Mesendoderm (in vitro differentiated cells): ENCODE measurements around the gene NTRK1.

Experiments
- DNase-seq: peaks from one replicate; pipeline ENCODE4 v3.0.0; 2013
- H2AK5ac ChIP-seq: 2 replicates; pipeline ENCODE4 v1.6.1; 2013; ENCODE audit warnings: low read length, inconsistent platforms
- H2BK120ac ChIP-seq: 2 replicates; pipeline ENCODE4 v1.6.1; 2013; ENCODE audit warnings: low read depth, mild to moderate bottlenecking, low read length, moderate library complexity, mixed read lengths
- H2BK15ac ChIP-seq: replicated peaks from 2 replicates; pipeline ENCODE4 v1.6.1; 2013; ENCODE audit warnings: low read depth, mild to moderate bottlenecking, moderate library complexity
- H2BK5ac ChIP-seq: 2 replicates; pipeline ENCODE4 v1.6.1; 2013; ENCODE audit warnings: low read length, inconsistent platforms
- H3K18ac ChIP-seq: 2 replicates; pipeline ENCODE4 v1.6.1; 2013; ENCODE audit warnings: mild to moderate bottlenecking, low read length, mixed read lengths
- H3K23ac ChIP-seq: one replicate; pipeline ENCODE4 v1.6.1; 2013; ENCODE audit warnings: low read length
- H3K27ac ChIP-seq: 2 replicates; pipeline ENCODE4 v1.5.1; 2013; ENCODE audit warnings: low read depth, mild to moderate bottlenecking, inconsistent platforms, low read length, moderate library complexity
- H3K27me3 ChIP-seq: 2 replicates; pipeline ENCODE4 v1.6.1; 2013; ENCODE audit warnings: low read length, control low read depth, mild to moderate bottlenecking, inconsistent platforms; ENCODE audit not compliant: insufficient read depth, poor library complexity
- H3K36me3 ChIP-seq: 2 replicates; pipeline ENCODE4 v1.6.1; 2013; ENCODE audit warnings: low read length, inconsistent platforms; ENCODE audit not compliant: control insufficient read depth, insufficient read depth
- H3K4ac ChIP-seq: one replicate; pipeline ENCODE4 v1.6.1; 2013; ENCODE audit warnings: low read depth, mild to moderate bottlenecking, low read length, moderate library complexity
- H3K4me1 ChIP-seq: 2 replicates; pipeline ENCODE4 v1.6.1; 2013; ENCODE audit warnings: low read depth, low read length, inconsistent platforms; ENCODE audit not compliant: control insufficient read depth
- H3K4me2 ChIP-seq: 2 replicates; pipeline ENCODE4 v1.6.1; 2013; ENCODE audit warnings: low read length
- H3K4me3 ChIP-seq: 2 replicates; pipeline ENCODE4 v1.5.1; 2013; ENCODE audit warnings: mild to moderate bottlenecking, low read length
- H3K56ac ChIP-seq: one replicate; pipeline ENCODE4 v1.6.1; 2013; ENCODE audit warnings: low read length
- H3K79me1 ChIP-seq: 2 replicates; pipeline ENCODE4 v1.6.1; 2013; ENCODE audit warnings: low read length, inconsistent platforms
- H3K79me2 ChIP-seq: 2 replicates; pipeline ENCODE4 v1.6.1; 2013; ENCODE audit warnings: mild to moderate bottlenecking, low read length; ENCODE audit not compliant: control insufficient read depth, insufficient read depth
- H3K9ac ChIP-seq: 2 replicates; pipeline ENCODE4 v1.6.1; 2013; ENCODE audit warnings: low read length, inconsistent platforms
- H4K5ac ChIP-seq: one replicate; pipeline ENCODE4 v1.6.1; 2013; ENCODE audit warnings: low read length
- H4K8ac ChIP-seq: one replicate; pipeline ENCODE4 v1.6.1; 2013; ENCODE audit warnings: low read depth, mild to moderate bottlenecking, control low read depth, low read length, moderate library complexity
- WGBS: extraction: QIAGEN DNeasy Blood & Tissue Kit; methylation state at CpG from one replicate; pipeline ENCODE4 v1.1.7; 2013; ENCODE audit warnings: low lambda C conversion rate, missing lambda C conversion rate; ENCODE audit not compliant: insufficient coverage; ENCODE audit errors: extremely low coverage; 5-methylcytosine and 5-hydroxymethylcytosine counted together

NTRK1 gene

DNA sequence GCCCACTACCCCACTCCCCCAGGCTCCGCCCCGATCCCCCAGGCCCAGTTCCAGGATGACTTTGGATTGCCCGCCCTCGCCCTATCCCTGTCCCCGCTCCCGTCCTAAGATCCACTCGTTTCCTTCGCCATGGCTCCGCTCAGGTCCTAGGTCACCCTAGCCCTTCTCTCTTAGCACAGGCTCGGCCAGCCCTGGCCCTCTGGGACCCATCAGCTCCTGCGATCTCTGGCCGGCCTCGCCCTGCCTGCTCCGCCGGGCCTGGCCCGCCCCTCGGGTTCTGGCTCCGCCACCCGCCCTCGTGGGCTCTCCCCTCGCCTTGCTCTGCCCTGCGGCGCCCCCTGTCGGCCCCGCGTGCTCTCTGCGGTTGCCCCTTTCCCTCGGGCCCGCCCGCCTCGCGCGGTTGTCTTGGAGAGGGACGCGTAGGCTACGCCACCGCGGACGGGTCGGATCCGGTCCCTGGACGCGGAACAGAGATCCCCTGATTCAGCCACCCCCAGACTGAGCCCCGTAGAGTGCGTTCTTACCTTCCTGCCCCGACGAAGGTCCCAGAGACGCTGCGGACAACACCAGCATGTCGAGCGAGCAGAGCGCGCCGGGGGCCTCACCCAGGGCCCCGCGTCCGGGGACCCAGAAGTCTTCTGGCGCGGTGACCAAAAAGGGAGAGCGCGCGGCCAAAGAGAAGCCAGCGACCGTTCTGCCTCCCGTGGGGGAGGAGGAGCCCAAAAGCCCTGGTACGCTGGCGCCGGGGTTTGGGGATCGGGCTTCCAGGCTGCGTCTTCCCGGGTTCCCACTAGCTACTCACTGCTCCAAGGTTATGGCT lies 59.8 kb downstream of the NTRK1 start, which contains the start of gene LRRC71:
LRRC71 (plus strand) TSS at position 400 of the 820 bp plus-strand sequence; CDS start at position 572, 172 bp downstream.
- Histone ChIP-seq H2BK15ac (no peak within 1 kb of the TSS), H3K79me2 (no peaks in the 10 kb centered on the region), H3K9ac (peak within 1 kb of the TSS; percentile 71), H3K4me2 (peak within 1 kb of the TSS; percentile 78), H3K4me1 (no peaks in the 10 kb centered on the region), H4K8ac (no peak within 1 kb of the TSS), H4K5ac (no peak within 1 kb of the TSS), H3K79me1 (no peaks in the 10 kb centered on the region), H3K23ac (peak within 1 kb of the TSS; percentile 76), H3K27me3 (peaks cover 42% of the 10 kb centered on the region), H3K4me3 (peak within 1 kb of the TSS; percentile 36), H3K56ac (peak within 1 kb of the TSS; percentile 92), H3K18ac (no peak within 1 kb of the TSS), H3K36me3 (no peaks in the 10 kb centered on the region), H2BK5ac (no peak within 1 kb of the TSS), H3K27ac (no peak within 1 kb of the TSS), H3K4ac (no peak within 1 kb of the TSS), H2AK5ac (no peak within 1 kb of the TSS), H2BK120ac (no peak within 1 kb of the TSS)
- no CpG with 5 or more reads among the region's 71 CpGs for WGBS
- DNase-seq: peak; percentile 87

DNA sequence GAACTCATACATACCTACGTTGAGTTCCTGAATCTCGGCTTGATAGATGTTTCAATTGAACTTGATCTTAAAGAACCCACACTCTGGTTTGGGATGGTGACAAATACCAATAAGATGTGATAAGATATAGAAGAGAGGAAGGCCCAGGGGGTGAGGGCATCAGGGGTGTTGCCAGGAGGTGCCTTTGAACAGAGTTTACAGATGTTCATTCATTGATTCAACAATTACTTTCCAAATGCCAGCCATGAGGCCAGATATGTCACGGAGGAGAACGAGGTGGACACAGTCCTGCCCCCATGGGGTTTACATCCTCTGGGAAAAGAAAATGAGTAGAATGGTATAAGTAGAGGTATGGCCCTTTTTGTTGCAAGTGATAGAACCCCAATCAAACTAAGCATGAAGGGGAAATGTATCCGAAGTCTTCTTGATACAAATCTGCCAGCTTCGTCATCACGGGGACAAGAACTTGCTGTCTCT lies 60.4 kb downstream of the NTRK1 start:
- Histone ChIP-seq H2AK5ac (no peak overlapping the region), H3K27ac (no peak overlapping the region), H4K8ac (no peak overlapping the region), H3K36me3 (no peaks in the 10 kb centered on the region), H3K56ac (no peak overlapping the region), H3K79me2 (no peaks in the 10 kb centered on the region), H2BK15ac (no peak overlapping the region), H3K79me1 (no peaks in the 10 kb centered on the region), H3K27me3 (peaks cover 47% of the 10 kb centered on the region), H2BK120ac (no peak overlapping the region), H3K4ac (no peak overlapping the region), H3K4me2 (no peak overlapping the region), H3K4me1 (no peaks in the 10 kb centered on the region), H4K5ac (no peak overlapping the region), H3K23ac (no peak overlapping the region), H3K9ac (no peak overlapping the region), H2BK5ac (no peak overlapping the region), H3K4me3 (no peak overlapping the region), H3K18ac (no peak overlapping the region)
- WGBS: no CpG with 5 or more reads among the region's 7 CpGs
- DNase-seq: no peak

DNA sequence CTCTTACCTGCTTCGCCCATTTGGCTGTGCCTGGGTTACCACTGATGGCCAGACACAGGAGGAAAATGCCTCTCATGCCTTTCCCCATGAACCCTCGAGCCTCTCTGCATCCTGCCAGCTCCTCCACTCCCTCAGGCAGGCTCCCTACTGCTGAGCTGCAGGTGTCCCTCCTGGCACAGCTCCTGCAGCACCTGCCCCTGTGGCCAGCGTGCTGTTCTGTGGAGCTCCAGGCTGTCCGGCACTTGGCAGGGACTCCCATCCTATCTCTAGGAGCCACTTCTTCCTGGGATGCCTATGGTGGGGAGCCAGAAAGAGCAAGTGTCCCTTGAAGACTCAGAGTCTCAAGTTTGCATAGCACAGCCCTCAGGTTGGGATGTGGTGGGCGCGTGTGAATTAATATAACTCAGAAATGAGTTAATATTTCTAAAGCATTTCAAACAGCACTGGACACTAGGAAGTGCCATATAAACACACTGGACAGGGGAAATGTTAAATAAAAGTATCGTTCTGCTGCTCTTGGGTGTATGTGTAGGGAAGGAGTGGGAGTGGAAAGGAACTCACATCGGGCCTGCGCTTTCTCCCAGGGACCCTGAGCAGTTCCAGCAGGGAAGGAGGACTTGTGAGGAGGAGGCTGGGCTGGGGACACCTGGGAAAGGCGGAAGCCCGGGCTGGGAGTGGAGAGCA lies 62.5 kb downstream of the NTRK1 start:
- Histone ChIP-seq H3K23ac (no peak overlapping the region), H2BK120ac (no peak overlapping the region), H2BK5ac (no peak overlapping the region), H4K8ac (no peak overlapping the region), H3K4ac (no peak overlapping the region), H3K4me1 (no peaks in the 10 kb centered on the region), H3K9ac (no peak overlapping the region), H2AK5ac (no peak overlapping the region), H2BK15ac (no peak overlapping the region), H4K5ac (no peak overlapping the region), H3K56ac (peak overlapping the region; percentile 65), H3K27me3 (peaks cover 56% of the 10 kb centered on the region), H3K79me2 (no peaks in the 10 kb centered on the region), H3K79me1 (no peaks in the 10 kb centered on the region), H3K4me2 (peak overlapping the region; percentile 78), H3K18ac (no peak overlapping the region), H3K27ac (no peak overlapping the region), H3K36me3 (no peaks in the 10 kb centered on the region), H3K4me3 (no peak overlapping the region)
- DNase-seq: no peak
- WGBS: no CpG with 5 or more reads among the region's 11 CpGs

DNA sequence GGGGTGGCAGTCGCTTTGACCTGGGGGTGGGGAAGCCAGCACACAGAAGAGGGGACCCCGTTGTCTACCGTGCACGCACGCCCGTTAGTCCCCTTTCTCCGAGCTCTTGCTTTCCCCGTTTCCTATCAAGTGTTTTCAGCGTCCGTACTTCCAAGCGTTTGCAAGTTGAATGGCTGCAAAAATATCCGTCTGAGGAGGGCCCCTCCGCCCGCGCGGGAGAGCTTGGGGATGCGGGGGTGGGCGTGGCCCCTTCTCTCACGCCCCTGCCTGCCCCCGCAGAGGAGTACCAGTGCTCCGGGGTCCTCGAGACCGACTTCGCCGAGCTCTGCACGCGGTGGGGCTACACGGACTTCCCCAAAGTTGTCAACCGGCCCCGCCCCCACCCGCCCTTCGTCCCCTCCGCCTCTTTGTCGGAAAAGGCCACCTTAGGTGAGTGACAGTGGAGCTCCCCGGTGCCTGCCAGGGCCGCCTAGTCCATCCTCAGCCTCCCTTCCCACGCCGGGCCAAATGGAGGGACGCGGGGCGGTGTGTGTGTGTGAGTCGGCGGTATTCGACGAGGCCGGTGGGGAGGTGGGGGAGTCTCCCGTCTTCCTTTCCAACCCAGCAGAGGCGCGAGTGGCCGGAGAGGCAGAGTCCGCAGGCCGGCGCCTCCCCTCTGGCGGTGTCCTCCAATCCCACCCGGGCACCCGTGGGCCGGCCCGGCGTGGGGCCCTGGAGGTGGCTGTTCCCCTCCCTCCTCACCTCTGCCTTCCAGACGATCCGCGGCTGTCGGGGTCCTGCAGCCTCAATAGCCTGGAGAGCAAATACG lies 63.2 kb downstream of the NTRK1 start:
- Histone ChIP-seq H3K27me3 (peaks cover 56% of the 10 kb centered on the region), H2AK5ac (no peak overlapping the region), H2BK15ac (no peak overlapping the region), H3K79me1 (no peaks in the 10 kb centered on the region), H3K56ac (peak overlapping the region; percentile 75), H2BK5ac (no peak overlapping the region), H3K18ac (no peak overlapping the region), H3K23ac (no peak overlapping the region), H3K79me2 (no peaks in the 10 kb centered on the region), H3K9ac (peak overlapping the region; percentile 40), H3K4me2 (peak overlapping the region; percentile 90), H3K4me1 (no peaks in the 10 kb centered on the region), H2BK120ac (no peak overlapping the region), H3K36me3 (no peaks in the 10 kb centered on the region), H3K27ac (no peak overlapping the region), H3K4ac (no peak overlapping the region), H4K5ac (no peak overlapping the region), H3K4me3 (peak overlapping the region; percentile 36), H4K8ac (no peak overlapping the region)
- WGBS: no CpG with 5 or more reads among the region's 64 CpGs
- no peak for DNase-seq

DNA sequence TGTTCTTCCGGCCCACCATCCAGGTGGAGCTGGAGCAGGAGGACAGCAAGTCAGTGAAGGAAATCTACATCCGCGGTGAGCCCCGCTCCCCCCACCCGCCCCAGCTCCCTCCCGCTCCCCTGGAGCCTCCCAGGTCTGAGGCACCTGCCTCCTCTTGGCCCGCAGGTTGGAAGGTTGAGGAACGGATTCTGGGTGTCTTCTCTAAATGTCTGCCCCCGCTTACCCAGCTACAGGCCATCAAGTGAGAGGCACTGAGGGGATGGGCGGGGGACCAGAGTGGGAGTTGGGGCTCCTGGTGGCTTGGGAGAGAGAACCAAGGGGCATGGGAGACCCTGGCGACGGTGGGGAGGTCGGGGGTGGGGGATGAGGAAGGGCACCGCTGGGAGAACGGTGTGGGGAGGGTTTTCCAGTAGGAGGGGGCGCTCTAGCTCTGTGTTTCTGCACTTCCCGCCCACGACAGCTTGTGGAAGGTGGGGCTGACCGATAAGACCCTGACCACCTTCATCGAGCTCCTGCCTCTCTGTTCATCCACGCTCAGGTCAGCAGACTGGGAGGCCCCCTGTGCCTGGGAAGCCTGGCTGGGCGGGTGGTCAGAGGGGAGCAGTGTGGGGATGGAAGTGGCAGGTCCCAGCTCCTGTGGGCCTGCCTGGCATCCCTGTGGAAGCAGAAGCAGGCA lies 64.0 kb downstream of the NTRK1 start:
- H2AK5ac ChIP-seq: no peak overlapping the region
- no peak overlapping the region for H2BK5ac ChIP-seq
- peak; percentile 33 for DNase-seq
- no peak overlapping the region for H3K27ac ChIP-seq
- no peak overlapping the region for H3K18ac ChIP-seq
- no peak overlapping the region for H4K5ac ChIP-seq
- peak overlapping the region; percentile 90 for H3K4me2 ChIP-seq
- no peak overlapping the region for H3K9ac ChIP-seq
- no peaks in the 10 kb centered on the region for H3K36me3 ChIP-seq
- no peak overlapping the region for H4K8ac ChIP-seq
- WGBS: no CpG with 5 or more reads among the region's 22 CpGs
- H3K23ac ChIP-seq: no peak overlapping the region
- peaks cover 56% of the 10 kb centered on the region for H3K27me3 ChIP-seq
- H3K4me3 ChIP-seq: no peak overlapping the region
- H2BK120ac ChIP-seq: no peak overlapping the region
- H3K4me1 ChIP-seq: no peaks in the 10 kb centered on the region
- no peaks in the 10 kb centered on the region for H3K79me2 ChIP-seq
- no peaks in the 10 kb centered on the region for H3K79me1 ChIP-seq
- H3K4ac ChIP-seq: no peak overlapping the region
- H2BK15ac ChIP-seq: no peak overlapping the region
- H3K56ac ChIP-seq: peak overlapping the region; percentile 50
